HT1080 (cell line): ENCODE measurements around the gene ANKLE1. TPM values are rescaled to one million over a fixed set of nuclear protein-coding genes. Genes with fewer than 3 reads are reported as not detected.

Source experiments
- total RNA-seq: library from RNA; depleted of rRNA; stranded (reverse); fragments of >200 nt; shearing (Covaris generic); gene quantifications from 2 replicates; pipeline ENCODE4 v1.2.3, GENCODE V29; 2014; rRNA removed

ANKLE1 gene
- total RNA-seq, 1 experiment from 2014 or later: 0.35 TPM

Other genes starting within 250 kb of the ANKLE1 start
- gene HAUS8, start 206.4 kb upstream of the ANKLE1 start, total RNA-seq: 10.1 and 11.1 TPM in 2 replicates
- 29.3 and 30.8 TPM in 2 replicates for gene MYO9B, start 206.1 kb upstream of the ANKLE1 start, total RNA-seq
- 30.5 and 36.4 TPM in 2 replicates for gene USE1, start 66.5 kb upstream of the ANKLE1 start, total RNA-seq
- gene OCEL1, start 55.7 kb upstream of the ANKLE1 start, total RNA-seq: 3.6 and 8.1 TPM in 2 replicates
- 84.2 and 89.7 TPM in 2 replicates for gene NR2F6, start 36.0 kb upstream of the ANKLE1 start, total RNA-seq
- gene USHBP1, start 17.2 kb upstream of the ANKLE1 start, total RNA-seq: 0.07 TPM in 1 of 2 replicates, not detected in the other
- gene BABAM1, start 14.5 kb upstream of the ANKLE1 start, total RNA-seq: 248 and 260 TPM in 2 replicates
- gene ABHD8, start 21.5 kb downstream of the ANKLE1 start, total RNA-seq: 0.23 and 0.24 TPM in 2 replicates
- 111 and 122 TPM in 2 replicates for gene MRPL34, start 24.0 kb downstream of the ANKLE1 start, total RNA-seq
- gene DDA1, start 27.7 kb downstream of the ANKLE1 start, total RNA-seq: 33.0 and 48.1 TPM in 2 replicates
- gene ANO8, start 53.0 kb downstream of the ANKLE1 start, total RNA-seq: 2.1 and 2.3 TPM in 2 replicates
- gene GTPBP3, start 55.7 kb downstream of the ANKLE1 start, total RNA-seq: 38.2 and 43.3 TPM in 2 replicates
- gene PLVAP, start 95.4 kb downstream of the ANKLE1 start, total RNA-seq: not detected in 2 replicates
- not detected in 2 replicates for gene CCDC194, start 112.3 kb downstream of the ANKLE1 start, total RNA-seq
- gene BST2, start 123.7 kb downstream of the ANKLE1 start, total RNA-seq: 1.2 TPM in 1 of 2 replicates, not detected in the other
- 72.1 and 78.0 TPM in 2 replicates for gene MVB12A, start 138.1 kb downstream of the ANKLE1 start, total RNA-seq
- not detected in 2 replicates for gene TMEM221, start 166.8 kb downstream of the ANKLE1 start, total RNA-seq
- not detected in 2 replicates for gene NXNL1, start 179.0 kb downstream of the ANKLE1 start, total RNA-seq
- 8.9 and 9.1 TPM in 2 replicates for gene SLC27A1, start 188.6 kb downstream of the ANKLE1 start, total RNA-seq
- 61.6 and 75.0 TPM in 2 replicates for gene PGLS, start 229.7 kb downstream of the ANKLE1 start, total RNA-seq